HG03025 (cell line): ENCODE measurements around the gene LIMS1.
"Not testable (repeated sequence)": the region's sequence is repeated elsewhere in the genome, so short reads cannot be mapped to it uniquely, and the experiment has no call there.

ENCODE experiments used
- ATAC-seq: cut with Tn5 transposase; IDR thresholded peaks from one replicate; pipeline ENCODE4 v1.9.1; 2021; ENCODE audit warnings: mild to moderate bottlenecking, moderate library complexity; ENCODE audit not compliant: unreplicated experiment, low FRiP score

Gene LIMS1

DNA sequence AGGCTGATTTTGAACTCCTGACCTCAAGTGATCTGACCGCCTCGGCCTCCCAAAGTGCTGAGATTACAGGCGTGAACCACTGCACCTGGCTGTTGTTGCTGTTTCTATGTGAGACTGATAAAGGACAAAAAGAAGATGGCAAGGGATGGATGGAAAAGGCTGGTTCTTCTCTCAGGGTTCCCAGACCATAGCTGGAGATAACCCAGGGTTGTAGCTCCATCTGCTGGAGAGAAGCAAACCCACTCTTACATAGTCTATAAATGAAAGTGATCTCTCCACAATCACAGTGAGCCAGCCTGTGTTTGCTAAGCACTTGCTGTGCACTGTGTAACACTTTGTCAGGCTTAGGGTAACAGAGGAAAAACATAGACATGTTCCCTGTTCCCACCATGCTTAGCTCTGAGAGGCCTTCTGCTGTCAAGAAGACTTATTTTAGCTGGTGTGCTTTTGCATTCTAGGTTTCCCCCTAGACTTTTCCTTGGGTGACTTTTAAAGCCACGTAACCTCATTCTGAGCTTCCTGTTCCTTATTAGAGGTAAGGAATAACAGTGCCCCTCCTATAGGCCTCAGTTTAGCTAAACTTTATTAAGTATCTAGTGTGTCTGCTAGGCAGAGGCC is 49.7 kb downstream of the LIMS1 start:
- peak; percentile 74 for ATAC-seq

DNA sequence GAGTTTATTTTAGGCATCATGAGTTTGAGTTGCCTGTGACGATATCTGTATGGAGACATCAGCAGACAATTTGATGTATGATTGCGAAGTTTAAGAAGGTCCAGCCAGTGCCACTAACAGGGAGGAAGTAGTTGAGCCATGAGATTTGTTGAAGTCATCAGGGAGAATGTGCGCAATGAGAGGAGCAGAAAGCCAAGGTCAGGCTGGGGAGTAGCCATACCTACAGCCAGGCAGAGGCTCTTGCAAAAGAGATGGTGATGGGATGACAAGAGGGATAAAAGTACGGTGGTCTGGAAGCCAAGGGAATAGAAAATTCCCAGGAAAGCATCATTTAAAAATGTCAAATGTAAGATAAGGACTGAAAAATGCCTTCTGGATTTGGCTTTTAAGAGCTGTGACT is 51.2 kb downstream of the LIMS1 start:
- no peak for ATAC-seq

DNA sequence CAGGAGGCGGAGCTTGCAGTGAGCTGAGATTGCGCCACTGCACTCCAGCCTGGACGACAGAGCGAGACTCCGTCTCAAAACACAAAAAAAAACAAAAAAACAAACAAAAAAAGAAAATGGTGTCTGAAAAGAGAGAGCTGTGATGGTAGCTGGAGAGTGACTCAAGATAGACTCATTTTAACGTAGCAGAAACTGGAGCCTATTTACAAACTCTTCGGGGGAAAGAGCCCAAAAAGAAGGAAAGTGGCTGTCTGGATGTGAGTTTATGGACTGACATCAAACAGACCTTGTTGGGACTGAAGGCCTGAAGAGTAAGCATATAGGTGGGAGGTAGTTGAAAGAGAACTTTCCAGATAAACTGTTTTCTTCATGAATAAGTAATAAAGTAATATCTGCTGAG is 51.8 kb downstream of the LIMS1 start:
- no peak for ATAC-seq

DNA sequence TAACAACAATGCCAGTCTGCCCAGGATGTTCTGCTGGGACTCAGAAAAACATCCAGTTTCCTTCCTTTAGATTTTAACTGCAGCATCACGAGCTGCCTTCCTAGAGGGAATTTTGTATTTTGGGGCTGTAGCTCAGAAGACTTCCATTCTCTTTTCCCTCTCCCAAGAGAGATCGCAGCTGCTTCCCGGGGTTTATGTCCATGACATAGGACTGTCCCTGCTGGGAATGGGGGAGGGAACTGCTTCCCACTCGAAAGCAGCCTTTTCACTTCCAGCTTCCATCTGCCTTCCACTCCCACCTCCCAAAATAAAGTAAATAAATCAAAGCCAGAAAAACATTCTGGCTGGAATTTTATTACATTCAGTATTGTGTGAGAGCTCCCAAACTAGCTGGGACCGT is 52.4 kb downstream of the LIMS1 start:
- no peak for ATAC-seq

DNA sequence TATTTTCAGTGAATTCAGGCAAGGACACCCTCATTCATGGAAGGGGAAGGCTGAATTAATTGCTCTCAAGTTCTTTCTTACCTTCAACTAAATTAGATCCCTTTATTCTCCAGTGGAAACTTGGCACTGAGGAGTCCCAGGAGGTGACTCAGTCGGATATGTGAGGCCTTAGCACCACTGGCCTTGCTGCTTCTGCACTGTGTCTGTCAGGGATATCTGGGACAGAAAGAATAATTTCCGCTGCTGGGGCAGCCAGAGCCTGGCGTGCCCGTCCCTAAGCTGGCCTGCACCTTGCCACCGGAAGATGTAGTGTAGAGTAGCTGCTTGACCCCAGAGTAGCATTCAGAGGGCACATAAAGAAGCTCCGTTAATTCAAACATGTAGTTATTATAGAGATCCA is 53.4 kb downstream of the LIMS1 start:
- ATAC-seq: no peak

DNA sequence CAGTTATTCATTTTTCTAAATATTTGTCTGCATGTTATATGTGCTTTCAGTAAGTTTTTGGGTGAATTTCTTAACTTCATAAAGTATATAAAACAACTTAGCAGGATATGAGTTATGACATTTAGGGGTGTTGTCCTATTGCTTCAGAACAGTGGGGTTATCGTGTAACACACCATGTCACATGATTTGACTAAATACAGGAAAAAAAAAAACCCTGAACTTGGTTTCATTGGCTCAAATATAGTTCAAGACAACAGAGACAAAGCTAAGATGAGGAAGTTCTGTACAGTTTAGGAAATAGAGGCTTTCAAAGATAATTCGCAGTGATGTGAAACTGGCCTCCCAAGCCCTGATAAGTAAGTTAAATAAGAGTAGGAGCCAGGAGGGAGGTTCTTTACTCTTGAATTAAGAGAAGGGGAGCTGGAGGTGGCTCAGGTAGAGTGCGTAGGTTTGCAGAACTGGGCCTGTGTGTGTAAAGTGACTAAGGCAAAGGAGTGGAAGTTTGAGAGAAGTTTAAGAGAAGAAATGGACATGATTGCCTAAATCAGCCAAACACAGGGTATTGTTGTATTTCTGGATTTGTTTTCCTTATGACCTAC is 53.9 kb downstream of the LIMS1 start:
- no peak for ATAC-seq

DNA sequence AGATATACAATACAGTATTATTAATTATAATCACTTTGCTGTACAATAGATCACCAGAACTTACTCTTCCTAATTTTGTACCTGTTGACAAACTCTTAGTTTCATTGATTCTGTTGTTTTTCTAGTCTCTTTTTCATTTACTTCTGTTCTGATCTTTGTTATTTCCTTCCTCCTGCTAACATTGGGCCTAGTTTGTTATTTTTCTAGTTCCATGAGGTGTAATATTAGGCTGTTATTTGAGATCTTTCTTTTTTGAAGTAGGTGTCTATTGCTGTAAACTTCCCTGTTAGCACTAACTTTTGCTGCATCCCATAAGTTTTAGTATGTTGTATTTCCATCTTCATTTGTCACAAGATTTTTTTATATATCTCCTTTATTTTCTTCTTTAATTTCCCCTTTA is 55.1 kb downstream of the LIMS1 start:
- ATAC-seq: no peak

DNA sequence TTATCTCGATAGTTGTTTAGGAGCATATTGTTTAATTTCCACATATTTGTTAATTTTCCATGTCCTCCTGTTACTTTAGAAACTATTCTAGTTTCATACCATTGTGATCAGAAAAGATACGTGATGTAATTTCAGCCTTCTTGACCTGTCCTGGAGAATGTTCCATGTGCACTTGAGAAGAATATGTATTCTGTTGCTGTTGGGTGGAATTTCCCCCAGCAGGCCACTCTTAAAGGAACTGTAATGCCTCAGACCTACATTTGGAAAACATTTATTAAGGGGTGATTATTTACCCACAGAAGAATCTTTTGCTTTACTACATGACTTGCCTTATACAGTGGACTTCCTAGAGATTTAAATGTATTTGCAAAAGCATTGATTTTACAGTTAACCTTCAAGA is 55.5 kb downstream of the LIMS1 start:
- no peak for ATAC-seq

DNA sequence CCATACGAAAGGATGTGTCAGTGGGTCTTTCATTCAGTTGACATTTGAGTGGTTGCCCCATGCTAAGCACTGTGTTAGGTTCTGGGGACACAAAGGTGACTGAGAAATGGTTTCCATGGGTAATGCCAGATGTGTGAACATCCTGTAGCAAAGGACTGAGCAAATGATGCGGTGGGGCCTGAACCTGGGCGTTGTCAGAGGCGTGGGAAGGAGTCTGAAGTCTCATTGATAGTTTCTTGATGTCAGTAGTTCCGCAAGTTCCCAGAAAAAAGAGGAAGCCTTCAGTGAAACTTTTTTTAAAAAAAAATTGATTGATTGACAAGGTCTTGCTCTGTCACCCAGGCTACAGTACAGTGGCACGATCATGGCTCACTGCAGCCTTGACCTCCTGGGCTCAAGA is 56.9 kb downstream of the LIMS1 start:
- peak; percentile 34 for ATAC-seq

DNA sequence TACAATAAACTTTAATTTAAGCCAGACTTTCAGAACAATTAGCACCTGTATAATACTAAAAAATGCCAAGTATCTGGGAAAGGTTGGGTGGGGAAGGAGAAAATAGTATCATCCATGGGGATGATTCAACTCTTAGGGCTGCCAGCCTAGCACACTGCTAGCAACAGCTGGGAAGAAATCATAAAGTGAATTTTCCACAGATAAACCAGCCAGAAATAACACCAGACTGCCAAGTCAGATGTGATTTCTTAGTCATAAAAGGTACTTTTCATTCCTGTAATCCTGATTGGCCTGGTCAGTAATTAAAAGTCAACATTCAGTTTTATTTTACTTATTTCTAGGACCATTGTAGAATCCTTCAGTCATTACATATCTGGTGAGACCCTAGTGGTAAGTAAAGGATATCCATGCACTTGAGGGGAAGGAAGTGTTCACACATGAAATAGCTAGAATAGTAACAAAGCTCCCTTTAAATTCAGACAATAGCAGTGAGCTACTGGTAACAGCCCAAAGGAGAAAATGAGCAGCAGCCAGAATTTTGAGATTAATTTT is 59.4 kb downstream of the LIMS1 start:
- no peak for ATAC-seq

DNA sequence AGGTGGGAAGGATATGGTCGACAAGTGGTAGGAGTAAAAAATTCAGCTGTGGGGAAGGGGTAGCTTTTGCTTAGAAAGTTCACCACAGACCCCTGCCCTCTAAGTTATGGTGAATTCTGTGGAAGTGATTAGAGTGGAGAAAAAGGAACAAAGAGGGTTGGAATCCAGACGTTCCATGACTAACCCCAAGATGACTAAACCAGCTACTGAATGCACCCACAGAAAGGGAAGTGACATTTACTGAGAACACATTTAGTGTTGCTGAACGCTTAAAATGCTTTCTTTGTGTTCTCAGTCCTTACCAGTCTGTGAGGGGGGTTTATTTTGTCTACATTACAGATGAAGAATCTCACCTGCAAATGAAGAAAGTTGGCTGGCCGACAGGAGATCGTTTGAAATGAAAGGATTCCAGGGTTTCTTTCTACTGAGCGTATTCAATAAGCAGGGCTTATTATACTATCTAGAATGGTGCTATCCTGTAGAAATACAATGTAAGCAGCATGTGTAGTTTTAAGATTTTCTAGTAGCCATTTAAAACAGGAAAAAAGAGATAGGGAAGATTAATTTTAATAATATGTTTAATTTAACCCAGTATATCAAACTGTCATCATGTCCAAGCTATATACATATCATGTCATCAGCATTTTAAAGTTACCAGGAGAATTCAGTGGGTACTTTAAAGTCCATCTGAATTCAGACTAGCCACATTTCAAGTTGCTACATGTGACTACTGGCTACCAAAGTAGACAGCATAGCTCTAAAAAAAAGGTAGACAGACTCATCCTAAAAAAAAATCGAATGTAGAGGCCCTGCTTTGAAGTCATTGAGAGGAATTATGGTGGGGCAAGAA is 60.1 kb downstream of the LIMS1 start:
- peak; percentile 90 for ATAC-seq

DNA sequence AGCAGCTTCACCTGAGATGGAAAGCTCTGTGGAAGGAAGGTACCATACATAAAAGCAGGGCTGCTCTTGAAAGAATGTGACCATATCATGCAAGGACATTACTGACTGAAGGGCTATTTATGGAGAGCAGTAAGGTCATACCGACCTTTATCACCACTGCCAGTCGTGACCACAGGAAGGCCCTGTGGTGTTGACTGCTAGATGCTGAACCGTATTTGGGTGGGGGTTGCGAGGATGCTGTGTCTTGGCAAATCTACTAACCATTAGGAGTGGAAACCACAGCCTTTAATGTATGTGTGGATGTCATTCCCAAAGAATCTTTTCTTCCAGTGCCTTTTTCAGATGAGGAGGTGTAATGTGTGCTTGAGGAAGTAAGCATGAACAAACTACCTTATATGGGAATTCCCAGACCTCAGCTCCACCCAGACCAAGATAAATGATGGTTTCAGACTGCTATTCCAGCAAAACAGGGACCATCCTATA is 60.8 kb downstream of the LIMS1 start:
- ATAC-seq: peak; percentile 35

DNA sequence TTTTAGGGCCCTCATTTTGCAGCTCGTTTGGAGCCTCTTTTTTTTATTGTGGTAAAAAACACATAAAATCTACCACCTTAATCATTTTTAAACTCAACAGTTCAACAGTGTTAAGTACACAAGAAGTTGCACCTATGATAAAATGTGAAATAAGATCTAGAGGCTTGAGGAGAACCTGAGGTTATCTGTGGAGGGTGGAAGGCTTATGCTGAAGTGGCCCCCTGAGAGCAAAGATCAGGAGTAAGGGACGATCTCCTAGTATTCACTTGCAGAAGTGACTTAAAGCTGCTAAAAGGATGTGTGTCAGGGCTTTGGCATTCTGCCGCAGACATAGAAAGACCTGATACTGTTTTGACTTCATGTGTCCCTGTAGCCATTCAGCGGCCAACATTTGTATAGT is 61.5 kb downstream of the LIMS1 start:
- ATAC-seq: not testable (repeated sequence)

DNA sequence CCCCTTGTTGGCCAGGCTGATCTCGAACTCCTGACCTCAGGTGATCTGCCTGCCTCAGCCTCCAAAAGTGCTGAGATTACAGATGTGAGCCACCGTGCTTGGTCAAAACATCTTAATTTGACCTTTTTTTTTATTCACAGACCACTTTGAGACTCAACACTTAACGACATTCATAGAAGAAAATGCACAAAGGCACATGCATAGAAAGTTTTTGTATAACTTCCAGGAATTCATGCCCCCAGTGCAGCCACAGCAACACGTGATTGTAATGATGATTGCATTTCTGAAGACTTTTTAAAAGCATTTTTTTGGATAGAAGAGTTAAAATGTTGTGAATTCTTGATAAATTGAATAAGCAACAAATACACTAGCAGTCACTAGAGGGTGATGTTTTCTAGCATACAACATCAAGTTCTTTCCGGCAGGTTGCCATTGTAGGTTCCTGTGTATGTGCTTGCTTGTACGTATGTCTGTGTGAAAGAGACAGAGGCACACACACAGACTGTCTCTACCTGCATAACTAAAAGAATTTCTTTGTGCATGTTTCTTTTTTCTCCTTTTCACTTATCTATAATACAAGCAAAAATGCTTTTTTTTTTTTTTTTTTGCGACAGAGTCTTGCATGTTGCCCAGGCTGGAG is 63.0 kb downstream of the LIMS1 start:
- not testable (repeated sequence) for ATAC-seq

DNA sequence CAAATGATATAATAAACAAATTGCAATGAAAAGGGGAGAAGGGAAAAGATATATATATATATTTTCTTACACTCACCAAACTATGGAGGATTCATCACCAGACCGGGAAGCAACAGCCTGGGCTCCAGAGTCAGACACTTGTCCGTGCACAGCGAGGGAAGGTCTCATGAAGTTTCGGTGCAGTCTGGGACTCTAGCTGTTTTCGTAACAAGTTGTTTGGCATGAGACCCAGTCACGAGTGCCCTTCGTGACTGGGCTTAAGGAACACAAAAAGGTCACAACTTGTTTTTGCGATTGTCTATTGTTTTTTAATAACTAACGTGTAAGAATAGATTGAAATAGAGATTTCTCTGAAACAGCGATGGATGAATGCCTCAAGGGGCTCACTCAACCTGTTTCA is 66.9 kb downstream of the LIMS1 start:
- not testable (repeated sequence) for ATAC-seq

DNA sequence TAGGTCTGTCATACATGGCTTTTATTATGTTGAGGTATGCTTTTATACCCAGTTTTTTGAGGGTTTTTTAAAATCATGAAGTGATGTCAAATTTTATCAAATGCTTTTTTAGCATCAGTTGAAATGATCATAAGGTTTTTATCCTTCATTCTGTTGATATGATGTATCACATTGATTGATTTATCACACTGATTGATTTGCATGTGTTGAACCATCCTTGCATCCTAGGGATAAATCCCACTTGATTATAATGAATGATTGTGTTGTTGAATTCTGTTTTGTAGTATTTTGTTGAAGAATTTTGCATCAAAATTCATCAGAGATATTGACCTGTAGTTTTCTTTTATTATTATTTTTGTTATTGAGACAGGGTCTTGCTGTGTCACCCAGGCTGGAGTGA is 68.2 kb downstream of the LIMS1 start:
- no peak for ATAC-seq

DNA sequence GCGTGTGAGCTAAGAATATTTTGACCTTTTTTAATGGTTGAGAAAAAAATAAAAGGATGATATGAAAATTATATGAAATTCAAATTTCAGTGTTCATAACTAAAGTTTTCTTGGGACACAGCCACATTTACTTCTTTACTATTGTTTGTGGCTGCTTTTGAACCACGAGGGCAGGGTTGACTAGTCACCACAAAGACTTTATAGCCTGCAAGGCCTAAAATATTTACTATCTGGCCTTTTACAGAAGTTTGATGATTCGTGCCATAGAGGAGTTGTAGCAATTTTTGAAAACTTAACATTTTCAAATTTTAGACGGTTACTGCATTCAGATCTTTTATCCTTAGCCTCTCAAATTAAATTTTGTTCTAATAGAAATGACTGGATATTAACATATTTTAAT is 69.9 kb downstream of the LIMS1 start:
- no peak for ATAC-seq

DNA sequence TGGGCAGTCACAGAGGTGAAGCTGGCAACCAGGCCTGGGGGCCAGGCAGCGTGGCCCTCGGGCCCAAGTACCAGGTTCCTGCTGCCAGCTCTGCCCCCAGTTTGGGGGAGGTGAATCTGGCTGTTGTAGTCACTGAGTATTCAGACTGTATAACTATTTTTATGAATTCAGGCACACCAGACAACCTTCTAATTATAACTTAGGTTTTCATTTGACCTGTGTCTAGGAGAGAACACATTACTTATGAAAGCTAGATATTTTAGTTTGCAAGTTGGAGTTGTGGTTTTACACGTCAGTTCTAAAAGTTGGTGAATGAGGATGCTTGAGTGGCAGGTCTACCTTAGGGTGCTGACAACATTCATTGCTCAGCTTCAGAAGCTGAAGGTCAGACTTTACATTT is 71.7 kb downstream of the LIMS1 start:
- ATAC-seq: no peak

DNA sequence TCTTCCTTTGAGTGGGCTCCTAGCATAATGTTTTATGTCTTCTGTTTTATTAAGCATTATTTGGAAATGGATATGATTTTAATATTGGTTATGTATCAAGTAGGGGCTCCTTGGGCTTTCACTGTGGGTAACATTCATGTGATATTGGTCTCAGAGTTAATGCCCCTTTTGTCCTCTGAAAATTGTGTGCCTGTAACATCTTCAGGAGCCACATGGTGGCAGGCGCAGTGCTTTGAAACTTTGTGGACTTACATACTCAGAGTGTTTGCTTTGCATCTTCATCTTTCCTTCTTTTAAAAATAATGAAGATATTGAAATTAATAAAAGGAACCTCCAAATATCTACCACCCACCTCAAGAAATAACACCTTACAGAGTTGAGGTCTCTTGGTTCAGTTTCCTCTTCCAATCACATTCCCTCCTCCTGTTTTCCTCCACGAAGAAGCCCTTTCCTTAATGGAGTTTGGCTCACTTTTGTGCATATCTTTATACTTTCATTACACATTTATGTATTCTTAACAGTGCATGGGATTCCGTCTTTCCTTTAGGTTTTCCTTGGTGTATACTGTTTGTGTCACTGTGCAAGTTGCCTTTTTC is 73.5 kb downstream of the LIMS1 start:
- no peak for ATAC-seq

DNA sequence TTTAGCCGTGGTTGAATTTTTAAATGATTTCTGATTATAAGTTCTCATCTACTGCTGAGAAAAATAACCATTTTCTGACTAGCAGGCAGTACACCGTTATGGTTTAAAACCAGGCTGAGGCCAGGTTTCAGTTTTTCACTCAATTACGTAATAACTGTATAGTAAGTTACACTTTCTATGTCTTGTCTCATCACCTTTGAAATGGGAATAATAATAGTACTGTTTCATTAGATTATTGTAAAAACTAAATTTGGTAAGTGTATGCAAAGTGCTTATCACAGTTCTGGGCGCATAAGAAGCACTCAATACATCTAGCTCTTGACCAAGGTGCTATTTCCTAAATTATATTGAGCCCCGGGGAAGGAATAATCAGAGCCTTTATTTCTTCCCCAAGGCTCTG is 76.8 kb downstream of the LIMS1 start:
- ATAC-seq: no peak

DNA sequence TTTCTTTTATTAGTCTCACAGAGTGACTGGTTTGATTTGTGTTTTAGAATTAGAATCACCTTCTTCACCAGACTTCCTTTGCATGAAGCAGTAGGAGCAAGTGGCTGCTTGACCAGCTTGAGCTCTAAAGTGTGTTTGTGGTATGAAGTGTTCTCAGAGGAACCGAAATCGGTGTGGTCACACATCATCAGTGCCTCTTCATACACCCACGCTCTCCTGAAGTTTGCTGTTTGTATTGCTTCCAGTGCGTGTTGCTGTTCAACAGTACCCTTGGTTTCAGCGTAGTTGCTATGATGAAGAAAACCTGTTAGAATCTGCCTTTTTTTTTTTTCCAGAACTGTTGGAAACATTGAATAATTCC is 77.9 kb downstream of the LIMS1 start:
- peak; percentile 80 for ATAC-seq
